Parathyroid adenoma (tissue), 2 donors: ENCODE results near the gene ACBD6.

ENCODE experiments used
- H2AFZ ChIP-seq: fragments of 300-600 bp; sonication (generic); one replicate; pipeline ENCODE4 v1.7.0; 2017; ENCODE audit warnings: antibody characterized with exemption, mild to moderate bottlenecking
- H3K27ac ChIP-seq: fragments of 300-600 bp; sonication (generic); one replicate; pipeline ENCODE4 v1.7.0; 2017
- H3K27me3 ChIP-seq: fragments of 300-600 bp; sonication (generic); one replicate; pipeline ENCODE4 v1.7.0; 2017; ENCODE audit warnings: low read length; ENCODE audit not compliant: control insufficient read depth, insufficient read depth
- H3K36me3 ChIP-seq: fragments of 300-600 bp; sonication (generic); one replicate; pipeline ENCODE4 v1.7.0; 2017; ENCODE audit warnings: low read length; ENCODE audit not compliant: control insufficient read depth, insufficient read depth
- H3K4me1 ChIP-seq: fragments of 300-600 bp; sonication (generic); one replicate; pipeline ENCODE4 v1.7.0; 2017; ENCODE audit warnings: control low read depth
- H3K4me2 ChIP-seq: fragments of 300-600 bp; sonication (generic); one replicate; pipeline ENCODE4 v1.7.0; 2017; ENCODE audit warnings: low read length
- H3K4me3 ChIP-seq: fragments of 300-600 bp; sonication (generic); one replicate; pipeline ENCODE4 v1.7.0; 2017; ENCODE audit warnings: low read depth, low read length
- H3K79me2 ChIP-seq: fragments of 300-600 bp; sonication (generic); one replicate; pipeline ENCODE4 v1.7.0; 2017; ENCODE audit warnings: control low read depth
- H3K9ac ChIP-seq: fragments of 300-600 bp; sonication (generic); one replicate; pipeline ENCODE4 v1.7.0; 2017; ENCODE audit warnings: mild to moderate bottlenecking
- H3K9me3 ChIP-seq: fragments of 300-600 bp; sonication (generic); one replicate; pipeline ENCODE4 v1.7.0; 2017; ENCODE audit warnings: low read length; ENCODE audit not compliant: control insufficient read depth
- TF ChIP-seq, protein P1 (sequence below): fragments of 300-600 bp; sonication (generic); IDR thresholded peaks from one replicate; pipeline ENCODE4 v1.7.0; 2017; ENCODE audit warnings: antibody characterized with exemption, mild to moderate bottlenecking
- donor health status: primary hyperparathyroidism.

ACBD6 gene

DNA sequence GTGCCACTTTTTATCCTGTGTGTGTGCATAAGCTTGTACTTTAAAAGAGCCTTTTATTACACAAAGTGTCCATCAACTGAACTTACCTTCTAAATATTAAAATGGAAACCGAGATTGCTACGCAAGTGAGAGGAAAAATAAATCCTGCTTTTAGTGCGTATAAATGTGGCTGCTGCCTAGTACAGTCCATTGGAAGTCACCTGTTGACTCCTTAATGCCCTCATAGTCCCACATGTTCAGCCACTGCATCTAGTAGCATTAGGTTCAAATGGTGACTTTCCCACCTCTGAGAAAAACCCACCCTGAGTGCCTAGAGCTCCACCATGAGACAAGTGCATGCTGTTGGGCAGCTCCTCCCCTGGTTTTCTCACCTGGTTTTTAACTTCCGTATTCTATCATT lies 219.3 kb downstream of the ACBD6 start:
- no peak overlapping the region for H3K9ac ChIP-seq
- no peaks in the 10 kb centered on the region for H3K9me3 ChIP-seq
- no peaks in the 10 kb centered on the region for H3K79me2 ChIP-seq
- no peak overlapping the region for H2AFZ ChIP-seq
- TF ChIP-seq, protein P1, sequence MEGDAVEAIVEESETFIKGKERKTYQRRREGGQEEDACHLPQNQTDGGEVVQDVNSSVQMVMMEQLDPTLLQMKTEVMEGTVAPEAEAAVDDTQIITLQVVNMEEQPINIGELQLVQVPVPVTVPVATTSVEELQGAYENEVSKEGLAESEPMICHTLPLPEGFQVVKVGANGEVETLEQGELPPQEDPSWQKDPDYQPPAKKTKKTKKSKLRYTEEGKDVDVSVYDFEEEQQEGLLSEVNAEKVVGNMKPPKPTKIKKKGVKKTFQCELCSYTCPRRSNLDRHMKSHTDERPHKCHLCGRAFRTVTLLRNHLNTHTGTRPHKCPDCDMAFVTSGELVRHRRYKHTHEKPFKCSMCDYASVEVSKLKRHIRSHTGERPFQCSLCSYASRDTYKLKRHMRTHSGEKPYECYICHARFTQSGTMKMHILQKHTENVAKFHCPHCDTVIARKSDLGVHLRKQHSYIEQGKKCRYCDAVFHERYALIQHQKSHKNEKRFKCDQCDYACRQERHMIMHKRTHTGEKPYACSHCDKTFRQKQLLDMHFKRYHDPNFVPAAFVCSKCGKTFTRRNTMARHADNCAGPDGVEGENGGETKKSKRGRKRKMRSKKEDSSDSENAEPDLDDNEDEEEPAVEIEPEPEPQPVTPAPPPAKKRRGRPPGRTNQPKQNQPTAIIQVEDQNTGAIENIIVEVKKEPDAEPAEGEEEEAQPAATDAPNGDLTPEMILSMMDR = no peak
- no peaks in the 10 kb centered on the region for H3K36me3 ChIP-seq
- no peak overlapping the region for H3K27ac ChIP-seq
- H3K4me2 ChIP-seq = no peak overlapping the region
- H3K27me3 ChIP-seq = no peaks in the 10 kb centered on the region
- no peaks in the 10 kb centered on the region for H3K4me1 ChIP-seq
- H3K4me3 ChIP-seq = no peak overlapping the region

DNA sequence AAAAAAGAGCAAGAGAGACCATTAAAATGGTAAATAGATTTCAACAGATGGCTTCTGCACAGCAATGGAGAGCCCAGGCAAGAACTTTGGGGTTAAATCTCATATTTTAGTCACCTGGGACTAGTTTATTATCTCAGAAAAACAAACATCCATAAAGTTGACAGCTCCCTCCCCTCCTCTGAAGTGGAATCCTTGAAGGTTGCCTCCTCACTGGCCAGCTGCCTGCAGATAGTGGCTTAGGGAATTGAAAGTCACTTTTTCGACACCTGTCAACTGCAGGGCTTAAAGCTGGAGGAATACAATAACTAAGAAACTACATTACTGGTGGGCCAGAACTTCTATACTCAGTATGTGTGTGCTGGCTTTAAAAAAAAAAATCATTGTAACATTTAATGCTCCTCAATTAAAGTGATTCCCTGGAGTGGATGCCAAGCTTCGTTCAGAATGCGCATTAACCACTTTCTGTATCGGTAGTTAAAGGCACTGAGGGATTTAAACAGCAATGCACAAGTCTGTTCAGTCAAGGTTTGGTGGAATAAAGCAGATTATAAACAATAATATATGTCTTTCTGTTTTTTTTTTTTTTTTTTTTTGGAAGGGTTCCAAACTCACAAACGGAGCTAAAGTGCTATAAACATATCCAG lies 219.9 kb downstream of the ACBD6 start:
- H3K9me3 ChIP-seq = no peaks in the 10 kb centered on the region
- no peak overlapping the region for H3K4me2 ChIP-seq
- H3K36me3 ChIP-seq = no peaks in the 10 kb centered on the region
- H3K27ac ChIP-seq = no peak overlapping the region
- TF ChIP-seq, protein P1 = no peak
- no peak overlapping the region for H2AFZ ChIP-seq
- no peaks in the 10 kb centered on the region for H3K4me1 ChIP-seq
- H3K9ac ChIP-seq = no peak overlapping the region
- no peak overlapping the region for H3K4me3 ChIP-seq
- H3K79me2 ChIP-seq = no peaks in the 10 kb centered on the region
- H3K27me3 ChIP-seq = no peaks in the 10 kb centered on the region

DNA sequence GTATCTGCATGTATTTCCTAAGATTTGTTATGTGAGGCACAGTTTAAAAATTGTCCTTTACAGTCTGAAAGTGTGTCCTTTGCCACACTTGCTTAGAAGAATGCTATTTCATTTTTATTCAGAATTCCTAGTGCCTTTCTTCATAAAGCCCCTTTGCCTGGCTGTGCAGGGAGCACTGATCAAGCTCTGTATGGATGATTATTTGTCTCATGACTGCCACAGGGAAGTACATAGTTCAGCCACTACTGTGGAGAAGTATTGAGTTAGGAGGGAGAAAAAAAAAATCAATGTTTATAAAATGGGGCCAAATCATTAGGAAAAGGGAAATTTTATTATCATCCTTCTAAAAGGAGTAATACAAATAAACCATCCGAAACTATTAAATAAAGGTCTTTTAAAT lies 220.9 kb downstream of the ACBD6 start:
- Histone ChIP-seq H3K27ac (no peak overlapping the region), H3K36me3 (no peaks in the 10 kb centered on the region)

DNA sequence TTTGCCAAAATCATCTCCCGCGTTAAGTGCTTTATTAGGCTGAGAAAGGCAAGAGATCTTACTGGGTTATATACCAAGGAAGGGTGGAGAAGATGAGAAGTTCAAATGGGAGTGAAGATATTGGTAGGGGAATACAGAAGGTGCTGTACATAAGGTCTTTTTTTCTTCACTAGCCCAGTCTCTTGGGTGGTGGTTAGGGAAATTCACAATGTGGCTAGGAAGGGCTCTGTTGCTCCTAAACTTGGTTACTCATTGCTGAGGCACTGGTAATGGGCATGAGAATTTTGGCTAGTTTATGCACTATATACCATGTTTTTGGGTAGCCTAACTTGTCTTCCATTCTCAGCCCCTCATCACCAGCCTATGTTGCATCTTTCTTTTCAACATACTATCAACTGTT lies 221.8 kb downstream of the ACBD6 start:
- TF ChIP-seq, protein P1 = no peak
- Histone ChIP-seq H3K36me3 (no peaks in the 10 kb centered on the region), H3K79me2 (no peaks in the 10 kb centered on the region), H3K9ac (no peak overlapping the region), H3K27me3 (no peaks in the 10 kb centered on the region), H2AFZ (no peak overlapping the region), H3K9me3 (no peaks in the 10 kb centered on the region), H3K4me1 (no peaks in the 10 kb centered on the region), H3K4me3 (no peak overlapping the region), H3K27ac (no peak overlapping the region), H3K4me2 (no peak overlapping the region)

More for the DNA sequence above, 220.9 kb downstream of the ACBD6 start:
- no peaks in the 10 kb centered on the region for H3K9me3 ChIP-seq
- no peak overlapping the region for H3K9ac ChIP-seq
- TF ChIP-seq, protein P1 = no peak
- H2AFZ ChIP-seq = no peak overlapping the region
- no peaks in the 10 kb centered on the region for H3K27me3 ChIP-seq
- no peak overlapping the region for H3K4me3 ChIP-seq
- no peaks in the 10 kb centered on the region for H3K79me2 ChIP-seq
- no peaks in the 10 kb centered on the region for H3K4me1 ChIP-seq
- no peak overlapping the region for H3K4me2 ChIP-seq

DNA sequence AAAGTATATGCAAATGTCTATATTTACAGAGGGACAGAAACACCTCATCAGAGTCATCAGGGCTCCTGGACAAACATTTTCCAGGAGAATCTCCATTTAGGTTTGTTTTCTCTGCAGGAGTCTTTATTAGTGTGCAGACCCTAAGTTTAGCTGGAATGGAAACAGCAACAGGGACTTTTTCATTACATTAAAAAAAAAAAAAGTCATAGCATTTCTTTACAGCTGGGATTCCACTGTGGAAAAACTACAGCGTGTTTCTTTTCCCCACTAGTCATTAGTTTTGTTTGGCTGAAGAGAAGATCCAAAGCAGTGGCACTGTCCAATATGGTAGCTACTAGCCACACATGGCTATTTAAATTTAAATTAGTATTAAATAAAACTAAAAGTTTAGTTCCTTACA lies 222.7 kb downstream of the ACBD6 start:
- H3K4me3 ChIP-seq = no peak overlapping the region
- TF ChIP-seq, protein P1 = no peak
- H3K36me3 ChIP-seq = no peaks in the 10 kb centered on the region
- no peak overlapping the region for H3K27ac ChIP-seq
- H2AFZ ChIP-seq = no peak overlapping the region
- no peak overlapping the region for H3K4me2 ChIP-seq
- no peak overlapping the region for H3K9ac ChIP-seq
- H3K9me3 ChIP-seq = no peaks in the 10 kb centered on the region
- no peaks in the 10 kb centered on the region for H3K4me1 ChIP-seq
- H3K27me3 ChIP-seq = no peaks in the 10 kb centered on the region
- H3K79me2 ChIP-seq = no peaks in the 10 kb centered on the region
